GM12878 (cell line): ENCODE results near the gene KRTAP10-11. TPM values are rescaled to one million over a fixed set of nuclear protein-coding genes. Genes with fewer than 3 reads are reported as not detected.

ENCODE experiments used
- ATAC-seq: fragments of 200-7000 bp; cut with Tn5 transposase; 3 replicates; pipeline ENCODE4 v1.9.1; 2020; ENCODE audit warnings: mild to moderate bottlenecking, moderate library complexity
- BruUV-seq: library from RNA; stranded (reverse); fragments of 400-500 nt; replicated peaks from 2 replicates; lab custom pipeline; 2021; lab: Mats Ljungman, UMichigan
- CTCF ChIA-PET: fragments of 300-600 bp; sonication (Branson Sonifier 250); formaldehyde crosslinking; extraction: SDS; loops from one replicate; lab custom pipeline; 2021; ENCODE audit warnings: inconsistent platforms; lab: Yijun Ruan, JAX
- POLR2A ChIA-PET: fragments of 350-600 bp; formaldehyde crosslinking; extraction: SDS; loops from one replicate; lab custom pipeline; 2021; ENCODE audit warnings: inconsistent platforms; lab: Charles Lee
- RAD21 ChIA-PET: fragments of 300-600 bp; sonication (Branson Sonifier 250); formaldehyde crosslinking; loops from one replicate; lab custom pipeline; 2023; ENCODE audit warnings: antibody characterized with exemption; ENCODE audit not compliant: unreplicated experiment; lab: Charles Lee
- SMC1A ChIA-PET: fragments of 300-600 bp; sonication (Branson Sonifier 250); formaldehyde crosslinking; loops from one replicate; lab custom pipeline; 2023; ENCODE audit not compliant: unreplicated experiment, uncharacterized antibody; lab: Charles Lee
- DNase-seq: peaks from one replicate; pipeline ENCODE4 v3.0.0-alpha.2; 2011; ENCODE audit warnings: low read depth, low spot score
- FAIRE-seq: peaks from 3 replicates; lab custom pipeline; 2011; peaks lifted over from hg19 to GRCh38; lab: Jason Lieb, UNC
- H2AFZ ChIP-seq: 2 replicates; pipeline ENCODE4 v1.6.0; 2011; ENCODE audit warnings: low read depth, low read length, control low read depth; ENCODE audit not compliant: control insufficient read depth
- H3K27ac ChIP-seq: 2 replicates; pipeline ENCODE4 v1.5.1; 2011; ENCODE audit warnings: control low read depth; ENCODE audit not compliant: control insufficient read depth, insufficient read depth
- H3K27me3 ChIP-seq, 2 experiments: replicated peaks in 1 of 2; 2 replicates each; pipeline versions ENCODE4 v1.6.0 to v1.6.1; 2011; ENCODE audit warnings: low read length in 1 of 2; ENCODE audit not compliant: control insufficient read depth in 2 of 2, insufficient read depth in 2 of 2
- H3K36me3 ChIP-seq, 2 experiments: 2 replicates each; pipeline ENCODE4 v1.5.1; 2011; ENCODE audit warnings: low read length in 1 of 2; ENCODE audit not compliant: control insufficient read depth in 2 of 2, insufficient read depth in 2 of 2
- H3K4me1 ChIP-seq: 2 replicates; pipeline ENCODE4 v1.6.1; 2011; ENCODE audit warnings: mild to moderate bottlenecking, low read length, moderate library complexity, mixed read lengths; ENCODE audit not compliant: control insufficient read depth, insufficient read depth
- H3K4me2 ChIP-seq: 2 replicates; pipeline ENCODE4 v1.6.0; 2011; ENCODE audit warnings: control low read depth; ENCODE audit not compliant: control insufficient read depth, insufficient read depth
- H3K4me3 ChIP-seq: fragments of 200-600 bp; sonication (generic); 2 replicates; pipeline ENCODE4 v1.5.1; 2016
- H3K79me2 ChIP-seq: 2 replicates; pipeline ENCODE4 v1.6.0; 2011; ENCODE audit warnings: low read length; ENCODE audit not compliant: control insufficient read depth, insufficient read depth
- H3K9ac ChIP-seq: 2 replicates; pipeline ENCODE4 v1.8.0; 2011; ENCODE audit warnings: low read length, control low read depth, mixed read lengths; ENCODE audit not compliant: control insufficient read depth, insufficient read depth
- H3K9me3 ChIP-seq: replicated peaks from 3 replicates; pipeline ENCODE4 v1.5.1; 2011; ENCODE audit warnings: mild to moderate bottlenecking, low read length; ENCODE audit not compliant: control insufficient read depth, insufficient read depth
- H4K20me1 ChIP-seq: 2 replicates; pipeline ENCODE4 v1.6.0; 2011; ENCODE audit not compliant: control insufficient read depth, insufficient read depth
- CHD4 ChIP-seq: fragments of 200-600 bp; sonication (generic); IDR thresholded peaks from 2 replicates; pipeline ENCODE4 v1.6.1; 2016; ENCODE audit warnings: mild to moderate bottlenecking
- CREB1 ChIP-seq: IDR thresholded peaks from 2 replicates; pipeline ENCODE4 v1.6.1; 2012; ENCODE audit warnings: low read depth, mild to moderate bottlenecking, inconsistent platforms
- EGR1 ChIP-seq, 2 experiments: IDR thresholded peaks; 1 replicate in 1 of 2; 2 replicates in 1 of 2; pipeline ENCODE4 v1.6.1; 2011 to 2012; ENCODE audit warnings: low read depth in 2 of 2, low read length in 2 of 2, borderline replicate concordance in 1 of 2, mild to moderate bottlenecking in 1 of 2, moderate library complexity in 1 of 2
- HDAC6 ChIP-seq: fragments of 200-600 bp; sonication (generic); IDR thresholded peaks from one replicate; pipeline ENCODE4 v1.8.0; 2017; ENCODE audit warnings: antibody characterized with exemption; ENCODE audit not compliant: unreplicated experiment
- NR2F1 ChIP-seq: fragments of 450-650 bp; conservative IDR thresholded peaks from 2 replicates; pipeline ENCODE4 v1.6.1; 2017; ENCODE audit warnings: mild to moderate bottlenecking
- RBBP5 ChIP-seq: fragments of 200-600 bp; sonication (generic); conservative IDR thresholded peaks from 2 replicates; pipeline ENCODE4 v1.6.1; 2016
- RFX5 ChIP-seq: IDR thresholded peaks from 2 replicates; pipeline ENCODE4 v1.6.1; 2011; ENCODE audit warnings: low read depth, low read length, improper control_type of control experiment
- TCF3 ChIP-seq: IDR thresholded peaks from 2 replicates; pipeline ENCODE4 v1.6.1; 2012; ENCODE audit warnings: low read depth, mild to moderate bottlenecking, low read length, borderline replicate concordance; ENCODE audit not compliant: insufficient read depth
- TCF7 ChIP-seq: IDR thresholded peaks from 2 replicates; pipeline ENCODE4 v1.6.1; 2014; ENCODE audit warnings: antibody characterized with exemption, borderline replicate concordance
- WGBS: methylation state at CpG from one replicate; pipeline ENCODE4 v1.1.6; 2016; ENCODE audit warnings: low lambda C conversion rate; ENCODE audit not compliant: insufficient replicate concordance, insufficient coverage; ENCODE audit errors: missing lambda C conversion rate; 5-methylcytosine and 5-hydroxymethylcytosine counted together
- in situ Hi-C: fragments of 300-500 bp; cut with MboI; formaldehyde crosslinking; loops from 9 replicates; pipeline ENCODE4 v1.14.3; 2018; ENCODE audit warnings: mixed read lengths
- intact Hi-C: fragments of 100-400 bp; cut with micrococcal nuclease; formaldehyde crosslinking; loops from one replicate; pipeline ENCODE4 v1.14.2; 2022; ENCODE audit not compliant: unreplicated experiment
- polyA plus RNA-seq, 11 experiments: library from polyadenylated mRNA; depleted of rRNA in 4 of 11; unstranded in 6 of 11; stranded (reverse) in 5 of 11; fragments of >200 nt; fragmentation: Nextera tagmentation in 4 of 11; fragmentation: Illumina TruSeq in 1 of 11; extraction: Ambion mirVana in 4 of 11; extraction: Trizol in 1 of 11; gene quantifications; 1 replicate in 1 of 11; 2 replicates in 10 of 11; pipeline versions ENCODE4 v1.2.1 to v1.2.3, GENCODE V29; 2011 to 2016; ENCODE audit warnings: inconsistent platforms in 2 of 11, missing spikeins in 2 of 11, low read depth in 1 of 11
- total RNA-seq, 4 experiments: library from RNA; depleted of rRNA in 3 of 4; stranded (reverse); fragments of >200 nt in 3 of 4; fragmentation: Illumina TruSeq in 1 of 4; extraction: Trizol in 1 of 4; gene quantifications; 2 replicates each; pipeline versions ENCODE4 v1.2.1 to v1.2.3, GENCODE V29; 2013 to 2021
- TF ChIP-seq, protein P1 (sequence below): fragments of 450-650 bp; IDR thresholded peaks from 2 replicates; pipeline ENCODE4 v1.6.1; 2018; ENCODE audit warnings: mild to moderate bottlenecking, low read depth, moderate library complexity; ENCODE audit not compliant: partially characterized antibody
- TF ChIP-seq, protein P2 (sequence below), 3 experiments: IDR thresholded peaks in 2 of 3; conservative IDR thresholded peaks in 1 of 3; 2 replicates each; pipeline ENCODE4 v1.5.1; 2011; ENCODE audit warnings: low read depth in 3 of 3, low read length in 3 of 3, mild to moderate bottlenecking in 3 of 3, control low read depth in 2 of 3, moderate library complexity in 2 of 3, inconsistent platforms in 1 of 3, mixed read lengths in 1 of 3; ENCODE audit not compliant: control insufficient read depth in 2 of 3, insufficient read depth in 1 of 3; ENCODE audit errors: extremely low read depth in 1 of 3
- TF ChIP-seq, protein P3 (sequence below): IDR thresholded peaks from 2 replicates; pipeline ENCODE4 v1.6.1; 2011; ENCODE audit warnings: borderline replicate concordance, low read depth, mild to moderate bottlenecking, moderate library complexity, low read length; ENCODE audit not compliant: insufficient read depth, poor library complexity, severe bottlenecking
- TF ChIP-seq, protein P4 (sequence below): fragments of 450-650 bp; IDR thresholded peaks from 2 replicates; pipeline ENCODE4 v1.6.1; 2016; ENCODE audit warnings: mild to moderate bottlenecking

The KRTAP10-11 gene
- total and polyA plus RNA-seq, 10 of the 15 experiments (the other 5 are each of a cell fraction or from before 2014, with no cell fraction given): not detected

DNA sequence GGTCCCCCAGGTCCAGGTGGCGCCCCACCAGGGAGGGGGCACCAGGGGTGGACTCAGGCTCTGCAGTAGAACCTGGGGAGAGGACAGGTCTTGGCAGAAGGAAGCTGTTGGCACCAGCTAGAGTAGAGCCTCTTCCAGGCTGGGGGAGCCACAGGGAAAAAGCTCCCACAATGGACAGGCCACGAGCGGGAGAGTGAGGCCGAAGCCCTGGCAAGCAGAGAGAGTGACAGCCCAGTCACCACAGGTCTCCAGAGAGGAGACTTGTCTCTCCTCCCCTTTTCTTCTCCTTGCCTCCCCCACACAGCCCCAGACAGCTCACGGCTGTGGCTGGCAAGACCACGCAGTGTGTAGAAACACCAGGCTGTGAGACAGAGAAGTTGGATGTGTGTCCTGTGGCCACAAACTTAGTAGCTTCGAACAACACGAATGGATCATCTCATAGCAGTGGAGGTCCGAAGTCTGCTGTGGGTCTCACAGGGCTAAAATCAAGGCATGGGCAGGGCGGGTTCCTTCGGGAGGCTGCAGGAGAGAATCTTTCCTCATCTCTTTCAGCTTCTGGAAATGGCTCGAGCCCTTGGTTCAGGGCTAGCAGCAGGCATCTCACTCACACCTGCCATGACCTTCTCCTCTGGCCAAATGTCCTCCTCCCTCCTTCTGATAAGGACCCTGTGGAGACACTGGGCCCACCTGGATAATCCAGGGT, 4.9 kb downstream of the KRTAP10-11 start:
- intact Hi-C loops (no loop called here), in situ Hi-C loops (no loop called here)
- Histone ChIP-seq H3K4me3 (no peak overlapping the region), H3K4me2 (no peak overlapping the region), H3K36me3 (no peaks in the 10 kb centered on the region), H3K9ac (no peak overlapping the region), H2AFZ (no peak overlapping the region), H3K9me3 (no peaks in the 10 kb centered on the region; the same call in 2 of the 3 replicates), H3K4me1 (no peaks in the 10 kb centered on the region), H3K27ac (no peak overlapping the region), H4K20me1 (no peaks in the 10 kb centered on the region), H3K27me3 (no peaks in the 10 kb centered on the region), H3K79me2 (no peaks in the 10 kb centered on the region)
- ChIA-PET CTCF (no interaction called here), RAD21 (no interaction called here), POLR2A (interaction anchor here (0.5 kb wide), 1 partner anchor 54 kb away, joined by 3 read pairs; no protein-coding TSS in a partner anchor), SMC1A (no interaction called here)
- ATAC-seq: no peak
- FAIRE-seq: no peak
- WGBS: 14% methylated on average over 12 of the region's 12 CpGs
- DNase-seq: no peak
- no TSS peak for BruUV-seq
- TF ChIP-seq TCF7 (no peak), RFX5 (no peak), HDAC6 (no peak), RBBP5 (no peak), EGR1 (IDR thresholded peaks at IDR 0.05; ENCODE audit: borderline replicate concordance in 1 of 2, low read depth in 2 of 2, low read length in 2 of 2) (no peak), CHD4 (no peak), NR2F1 (no peak), TCF3 (no peak), CREB1 (no peak)
- TF ChIP-seq, protein P1, sequence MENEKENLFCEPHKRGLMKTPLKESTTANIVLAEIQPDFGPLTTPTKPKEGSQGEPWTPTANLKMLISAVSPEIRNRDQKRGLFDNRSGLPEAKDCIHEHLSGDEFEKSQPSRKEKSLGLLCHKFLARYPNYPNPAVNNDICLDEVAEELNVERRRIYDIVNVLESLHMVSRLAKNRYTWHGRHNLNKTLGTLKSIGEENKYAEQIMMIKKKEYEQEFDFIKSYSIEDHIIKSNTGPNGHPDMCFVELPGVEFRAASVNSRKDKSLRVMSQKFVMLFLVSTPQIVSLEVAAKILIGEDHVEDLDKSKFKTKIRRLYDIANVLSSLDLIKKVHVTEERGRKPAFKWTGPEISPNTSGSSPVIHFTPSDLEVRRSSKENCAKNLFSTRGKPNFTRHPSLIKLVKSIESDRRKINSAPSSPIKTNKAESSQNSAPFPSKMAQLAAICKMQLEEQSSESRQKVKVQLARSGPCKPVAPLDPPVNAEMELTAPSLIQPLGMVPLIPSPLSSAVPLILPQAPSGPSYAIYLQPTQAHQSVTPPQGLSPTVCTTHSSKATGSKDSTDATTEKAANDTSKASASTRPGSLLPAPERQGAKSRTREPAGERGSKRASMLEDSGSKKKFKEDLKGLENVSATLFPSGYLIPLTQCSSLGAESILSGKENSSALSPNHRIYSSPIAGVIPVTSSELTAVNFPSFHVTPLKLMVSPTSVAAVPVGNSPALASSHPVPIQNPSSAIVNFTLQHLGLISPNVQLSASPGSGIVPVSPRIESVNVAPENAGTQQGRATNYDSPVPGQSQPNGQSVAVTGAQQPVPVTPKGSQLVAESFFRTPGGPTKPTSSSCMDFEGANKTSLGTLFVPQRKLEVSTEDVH: no peak
- TF ChIP-seq, protein P2, sequence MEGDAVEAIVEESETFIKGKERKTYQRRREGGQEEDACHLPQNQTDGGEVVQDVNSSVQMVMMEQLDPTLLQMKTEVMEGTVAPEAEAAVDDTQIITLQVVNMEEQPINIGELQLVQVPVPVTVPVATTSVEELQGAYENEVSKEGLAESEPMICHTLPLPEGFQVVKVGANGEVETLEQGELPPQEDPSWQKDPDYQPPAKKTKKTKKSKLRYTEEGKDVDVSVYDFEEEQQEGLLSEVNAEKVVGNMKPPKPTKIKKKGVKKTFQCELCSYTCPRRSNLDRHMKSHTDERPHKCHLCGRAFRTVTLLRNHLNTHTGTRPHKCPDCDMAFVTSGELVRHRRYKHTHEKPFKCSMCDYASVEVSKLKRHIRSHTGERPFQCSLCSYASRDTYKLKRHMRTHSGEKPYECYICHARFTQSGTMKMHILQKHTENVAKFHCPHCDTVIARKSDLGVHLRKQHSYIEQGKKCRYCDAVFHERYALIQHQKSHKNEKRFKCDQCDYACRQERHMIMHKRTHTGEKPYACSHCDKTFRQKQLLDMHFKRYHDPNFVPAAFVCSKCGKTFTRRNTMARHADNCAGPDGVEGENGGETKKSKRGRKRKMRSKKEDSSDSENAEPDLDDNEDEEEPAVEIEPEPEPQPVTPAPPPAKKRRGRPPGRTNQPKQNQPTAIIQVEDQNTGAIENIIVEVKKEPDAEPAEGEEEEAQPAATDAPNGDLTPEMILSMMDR (IDR thresholded peaks at IDR 0.05 in 2 of 3, conservative IDR thresholded peaks at IDR 0.05 in 1 of 3; ENCODE audit: control insufficient read depth in 2 of 3, extremely low read depth in 1 of 3, insufficient read depth in 1 of 3, low read depth in 3 of 3, low read length in 3 of 3): no peak
- TF ChIP-seq, protein P3, sequence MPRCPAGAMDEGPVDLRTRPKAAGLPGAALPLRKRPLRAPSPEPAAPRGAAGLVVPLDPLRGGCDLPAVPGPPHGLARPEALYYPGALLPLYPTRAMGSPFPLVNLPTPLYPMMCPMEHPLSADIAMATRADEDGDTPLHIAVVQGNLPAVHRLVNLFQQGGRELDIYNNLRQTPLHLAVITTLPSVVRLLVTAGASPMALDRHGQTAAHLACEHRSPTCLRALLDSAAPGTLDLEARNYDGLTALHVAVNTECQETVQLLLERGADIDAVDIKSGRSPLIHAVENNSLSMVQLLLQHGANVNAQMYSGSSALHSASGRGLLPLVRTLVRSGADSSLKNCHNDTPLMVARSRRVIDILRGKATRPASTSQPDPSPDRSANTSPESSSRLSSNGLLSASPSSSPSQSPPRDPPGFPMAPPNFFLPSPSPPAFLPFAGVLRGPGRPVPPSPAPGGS: no peak
- TF ChIP-seq, protein P4, sequence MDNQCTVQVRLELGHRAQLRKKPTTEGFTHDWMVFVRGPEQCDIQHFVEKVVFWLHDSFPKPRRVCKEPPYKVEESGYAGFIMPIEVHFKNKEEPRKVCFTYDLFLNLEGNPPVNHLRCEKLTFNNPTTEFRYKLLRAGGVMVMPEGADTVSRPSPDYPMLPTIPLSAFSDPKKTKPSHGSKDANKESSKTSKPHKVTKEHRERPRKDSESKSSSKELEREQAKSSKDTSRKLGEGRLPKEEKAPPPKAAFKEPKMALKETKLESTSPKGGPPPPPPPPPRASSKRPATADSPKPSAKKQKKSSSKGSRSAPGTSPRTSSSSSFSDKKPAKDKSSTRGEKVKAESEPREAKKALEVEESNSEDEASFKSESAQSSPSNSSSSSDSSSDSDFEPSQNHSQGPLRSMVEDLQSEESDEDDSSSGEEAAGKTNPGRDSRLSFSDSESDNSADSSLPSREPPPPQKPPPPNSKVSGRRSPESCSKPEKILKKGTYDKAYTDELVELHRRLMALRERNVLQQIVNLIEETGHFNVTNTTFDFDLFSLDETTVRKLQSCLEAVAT: no peak
